ENCODE data around the gene ARL6IP5.

Gene ARL6IP5

DNA sequence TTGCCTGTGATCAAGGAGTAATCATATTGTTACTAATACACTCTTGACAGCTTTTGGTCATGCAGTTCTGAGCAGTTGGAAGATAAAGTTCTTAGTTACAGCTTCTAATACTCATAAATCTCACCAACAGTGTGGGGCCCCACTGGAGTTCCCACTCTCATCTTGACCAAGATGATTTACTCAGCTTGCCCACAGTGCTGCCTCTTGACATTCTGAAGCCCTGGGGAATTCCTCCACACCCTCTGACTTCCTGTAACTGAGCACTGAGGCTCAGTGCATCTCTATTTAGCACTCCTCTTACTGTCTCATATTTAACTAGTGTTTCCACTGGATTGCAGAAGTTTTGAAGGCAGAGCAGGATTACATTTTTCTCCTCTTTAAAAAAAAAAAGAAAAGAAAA is 1.9 kb upstream of the ARL6IP5 start:
- no peak overlapping the region for H4K8ac ChIP-seq (ENCODE audit: low read depth, low read length)
- H3K27me3 ChIP-seq (ENCODE audit: insufficient read depth, low read length), result no peaks in the 10 kb centered on the region
- peaks cover 11% of the 10 kb centered on the region for H3K79me2 ChIP-seq (ENCODE audit: control insufficient read depth, insufficient read depth, low read length, poor library complexity)
- no peak overlapping the region for H3K27ac ChIP-seq (ENCODE audit: low read depth, low read length)
- peak; percentile 42 to 52 for DNase-seq
- no peak overlapping the region for H3K4me3 ChIP-seq (ENCODE audit: low read depth, low read length)
- peaks cover 11 to 26% of the 10 kb centered on the region in 2 experiments for H3K4me1 ChIP-seq (ENCODE audit: control insufficient read depth in 1 of 2, insufficient read depth in 2 of 2, low read length in 2 of 2)
- H3K9me3 ChIP-seq (ENCODE audit: insufficient read depth, low read depth, low read length), result no peaks in the 10 kb centered on the region
- no peak overlapping the region for H3K9ac ChIP-seq (ENCODE audit: low read length)
- H3K18ac ChIP-seq (ENCODE audit: low read length), result no peak overlapping the region
- H2BK120ac ChIP-seq (ENCODE audit: insufficient read depth, low read length, poor library complexity), result no peak overlapping the region
- H3K4me2 ChIP-seq (ENCODE audit: low read length), result no peak overlapping the region
- no peak overlapping the region for H2BK5ac ChIP-seq (ENCODE audit: low read depth, low read length, poor library complexity)
- no peak overlapping the region for H2AK5ac ChIP-seq (ENCODE audit: low read length)
- H3K36me3 ChIP-seq (ENCODE audit: control insufficient read depth in 1 of 2, insufficient read depth in 2 of 2, low read length in 2 of 2), result peaks cover 0 to 2% of the 10 kb centered on the region in 2 experiments
- H4K12ac ChIP-seq (ENCODE audit: low read depth, low read length), result no peak overlapping the region
- H4K91ac ChIP-seq (ENCODE audit: low read depth, low read length), result no peak overlapping the region
- no peak overlapping the region for H2BK12ac ChIP-seq (ENCODE audit: low read length)
- peaks cover 20% of the 10 kb centered on the region for H3K79me1 ChIP-seq (ENCODE audit: low read length)
- H3K4ac ChIP-seq (ENCODE audit: low read depth, low read length), result no peak overlapping the region
- no peak overlapping the region for H3K14ac ChIP-seq (ENCODE audit: low read length)
- H2AFZ ChIP-seq (ENCODE audit: insufficient read depth, low read length, poor library complexity), result no peak overlapping the region
- no peak overlapping the region for H3K23ac ChIP-seq (ENCODE audit: low read length)

DNA sequence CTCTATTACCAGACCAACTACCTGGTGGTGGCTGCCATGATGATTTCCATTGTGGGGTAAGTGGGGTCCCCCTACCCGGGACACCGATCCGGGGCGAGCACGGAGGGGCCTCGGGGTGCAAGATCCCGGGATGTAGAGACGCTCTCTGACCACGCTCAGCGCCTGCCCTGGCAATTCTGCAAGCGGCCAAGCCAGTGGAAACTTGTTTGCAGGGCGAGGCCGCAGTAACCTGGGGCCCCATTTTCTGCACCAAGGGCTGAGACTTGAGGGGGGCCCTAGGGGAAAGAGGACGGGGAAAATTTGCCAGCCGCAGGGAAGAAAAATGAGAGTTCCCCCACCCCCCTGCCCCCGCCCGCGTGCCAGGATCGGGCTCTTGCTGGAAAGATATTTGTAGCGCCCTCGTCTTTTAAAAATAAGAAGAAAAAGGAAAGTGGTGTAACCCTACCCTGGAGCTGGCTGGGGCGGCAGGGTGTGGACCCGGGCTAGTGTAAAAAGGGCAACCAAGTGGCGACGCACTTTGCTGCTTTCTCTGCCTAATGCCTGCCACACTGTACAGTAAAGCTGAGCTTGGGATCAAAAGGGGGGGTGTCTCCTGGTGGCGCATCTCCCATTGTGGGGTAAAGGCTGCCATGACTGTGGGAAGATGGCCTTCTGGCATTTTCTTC is 563 bp downstream of the ARL6IP5 start:
- H2AK5ac ChIP-seq (ENCODE audit: low read length), result peak overlapping the region; percentile 93
- peaks cover 8 to 28% of the 10 kb centered on the region in 2 experiments for H3K4me1 ChIP-seq (ENCODE audit: control insufficient read depth in 1 of 2, insufficient read depth in 2 of 2, low read length in 2 of 2)
- H3K4me3 ChIP-seq (ENCODE audit: low read depth, low read length), result peak overlapping the region; percentile 89
- H3K14ac ChIP-seq (ENCODE audit: low read length), result peak overlapping the region; percentile 94
- H3K18ac ChIP-seq (ENCODE audit: low read length), result peak overlapping the region; percentile 80
- peak overlapping the region; percentile 93 for H4K8ac ChIP-seq (ENCODE audit: low read depth, low read length)
- peak overlapping the region; percentile 91 for H2AFZ ChIP-seq (ENCODE audit: insufficient read depth, low read length, poor library complexity)
- H3K4ac ChIP-seq (ENCODE audit: low read depth, low read length), result peak overlapping the region; percentile 68
- peak overlapping the region; percentile 57 for H4K12ac ChIP-seq (ENCODE audit: low read depth, low read length)
- H3K4me2 ChIP-seq (ENCODE audit: low read length), result peak overlapping the region; percentile 76
- peak overlapping the region; percentile 89 for H2BK120ac ChIP-seq (ENCODE audit: insufficient read depth, low read length, poor library complexity)
- H3K23ac ChIP-seq (ENCODE audit: low read length), result no peak overlapping the region
- H2BK12ac ChIP-seq (ENCODE audit: low read length), result peak overlapping the region; percentile 72
- H3K9me3 ChIP-seq (ENCODE audit: insufficient read depth, low read depth, low read length), result no peaks in the 10 kb centered on the region
- no peaks in the 10 kb centered on the region for H3K36me3 ChIP-seq (ENCODE audit: control insufficient read depth in 1 of 2, insufficient read depth in 2 of 2, low read length in 2 of 2)
- peak overlapping the region; percentile 87 for H4K91ac ChIP-seq (ENCODE audit: low read depth, low read length)
- DNase-seq, result no peak
- H2BK5ac ChIP-seq (ENCODE audit: low read depth, low read length, poor library complexity), result peak overlapping the region; percentile 82
- peaks cover 16% of the 10 kb centered on the region for H3K79me1 ChIP-seq (ENCODE audit: low read length)
- H3K27me3 ChIP-seq (ENCODE audit: insufficient read depth, low read length), result no peaks in the 10 kb centered on the region
- peaks cover 6% of the 10 kb centered on the region for H3K79me2 ChIP-seq (ENCODE audit: control insufficient read depth, insufficient read depth, low read length, poor library complexity)
- H3K27ac ChIP-seq (ENCODE audit: low read depth, low read length), result peak overlapping the region; percentile 62
- no CpG with 5 or more reads among the region's 26 CpGs for WGBS (ENCODE audit: extremely low coverage, insufficient coverage, insufficient read length)
- peak overlapping the region; percentile 96 for H3K9ac ChIP-seq (ENCODE audit: low read length)

DNA sequence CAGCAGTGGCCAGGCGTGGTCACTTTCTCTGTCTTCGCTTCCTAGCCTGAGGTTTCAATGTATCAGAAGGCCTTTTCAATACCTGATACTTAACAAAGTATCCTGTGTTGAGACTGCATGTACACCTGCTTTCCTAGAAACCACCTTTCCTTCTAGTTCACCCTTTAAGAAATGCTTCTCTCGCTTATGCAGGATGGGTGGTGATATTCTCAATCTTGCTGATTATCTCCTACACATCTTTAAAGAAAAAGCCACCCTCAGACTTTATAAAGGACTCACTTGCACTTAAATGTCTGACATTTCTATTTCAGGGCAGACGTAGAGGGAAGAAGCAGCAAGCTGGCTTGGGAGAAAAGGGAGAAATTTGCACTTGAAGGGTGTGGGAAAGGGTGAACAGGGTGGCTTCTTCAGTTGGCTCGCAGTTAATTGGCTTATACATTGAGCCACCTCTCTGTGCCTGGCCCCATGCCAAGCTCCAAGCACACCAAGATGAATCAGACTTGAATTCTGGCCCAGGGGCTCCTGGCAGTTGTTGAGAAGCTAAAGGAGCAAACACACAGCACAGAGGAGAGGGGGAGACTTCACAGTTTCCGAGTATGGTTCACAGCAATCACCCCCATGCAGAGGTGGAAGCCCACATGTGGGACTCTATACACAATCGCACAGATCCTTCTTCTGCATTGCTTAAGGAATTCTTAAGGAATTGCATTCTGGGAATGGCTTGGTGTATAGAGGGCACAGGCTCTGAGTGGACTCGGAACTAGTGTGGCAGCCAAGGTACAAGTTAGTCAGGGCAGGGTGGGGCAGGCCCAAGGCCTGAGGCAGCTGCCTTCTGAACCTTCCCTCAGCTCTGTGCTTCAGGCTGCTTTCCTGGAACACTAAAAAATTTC is 1.3 kb downstream of the ARL6IP5 start:
- Histone ChIP-seq H2BK5ac (ENCODE audit: low read depth, low read length, poor library complexity) (peak overlapping the region; percentile 52), H3K27me3 (ENCODE audit: insufficient read depth, low read length) (no peaks in the 10 kb centered on the region), H3K27ac (ENCODE audit: low read depth, low read length) (peak overlapping the region; percentile 62), H3K9me3 (ENCODE audit: insufficient read depth, low read depth, low read length) (no peaks in the 10 kb centered on the region), H3K4me2 (ENCODE audit: low read length) (peak overlapping the region; percentile 76), H2AFZ (ENCODE audit: insufficient read depth, low read length, poor library complexity) (peak overlapping the region; percentile 1), H3K23ac (ENCODE audit: low read length) (no peak overlapping the region), H2AK5ac (ENCODE audit: low read length) (peak overlapping the region; percentile 42), H3K9ac (ENCODE audit: low read length) (no peak overlapping the region), H3K4me1 (ENCODE audit: control insufficient read depth in 1 of 2, insufficient read depth in 2 of 2, low read length in 2 of 2) (peaks cover 11 to 30% of the 10 kb centered on the region in 2 experiments), H3K4ac (ENCODE audit: low read depth, low read length) (peak overlapping the region; percentile 66), H3K18ac (ENCODE audit: low read length) (peak overlapping the region; percentile 71), H2BK12ac (ENCODE audit: low read length) (peak overlapping the region; percentile 66), H3K14ac (ENCODE audit: low read length) (peak overlapping the region; percentile 74), H3K36me3 (ENCODE audit: control insufficient read depth in 1 of 2, insufficient read depth in 2 of 2, low read length in 2 of 2) (no peaks in the 10 kb centered on the region), H4K8ac (ENCODE audit: low read depth, low read length) (peak overlapping the region; percentile 55), H4K12ac (ENCODE audit: low read depth, low read length) (peak overlapping the region; percentile 11), H4K91ac (ENCODE audit: low read depth, low read length) (peak overlapping the region; percentile 87), H3K79me2 (ENCODE audit: control insufficient read depth, insufficient read depth, low read length, poor library complexity) (peaks cover 6% of the 10 kb centered on the region), H3K4me3 (ENCODE audit: low read depth, low read length) (peak overlapping the region; percentile 89), H2BK120ac (ENCODE audit: insufficient read depth, low read length, poor library complexity) (peak overlapping the region; percentile 72), H3K79me1 (ENCODE audit: low read length) (peaks cover 16% of the 10 kb centered on the region)
- peak; percentile 98 for DNase-seq
- WGBS (ENCODE audit: extremely low coverage, insufficient coverage, insufficient read length), result no CpG with 5 or more reads among the region's 8 CpGs

DNA sequence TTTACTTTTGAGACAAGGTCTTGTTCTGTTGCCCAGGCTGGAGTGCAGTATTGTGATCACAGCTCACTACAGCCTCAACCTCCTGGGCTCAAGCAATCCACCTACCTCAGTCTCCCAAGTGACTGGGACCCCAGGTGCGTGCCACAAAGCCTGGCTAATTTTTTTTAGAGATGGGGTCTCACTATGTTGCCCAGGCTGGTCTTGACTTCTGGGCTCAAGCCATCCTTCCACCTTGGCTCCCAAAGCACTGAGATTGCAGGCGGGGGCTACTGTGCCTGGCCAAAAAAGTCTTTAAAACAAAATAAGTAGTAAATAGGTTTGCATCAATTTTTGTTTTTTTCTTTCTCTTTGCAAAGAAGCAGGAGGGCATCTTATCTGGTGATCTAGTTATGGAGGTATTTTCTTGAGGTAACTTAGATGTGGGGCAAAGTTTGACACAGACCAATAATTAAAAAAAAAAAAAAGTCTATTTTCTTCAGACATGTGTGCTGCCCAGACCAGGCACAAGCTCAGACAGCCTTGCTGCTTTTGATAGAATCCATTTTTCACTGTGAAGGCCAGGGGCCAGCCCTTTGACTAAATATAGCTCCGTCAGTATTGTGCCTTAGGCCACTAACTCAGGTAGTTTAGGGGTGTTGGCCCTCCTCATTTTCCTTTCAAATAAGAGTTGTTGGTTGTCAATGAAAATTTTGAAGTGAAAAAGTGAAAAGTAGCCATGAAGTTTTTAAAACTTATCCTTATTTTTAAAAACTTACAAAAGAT is 2.5 kb downstream of the ARL6IP5 start:
- H2AFZ ChIP-seq (ENCODE audit: insufficient read depth, low read length, poor library complexity), result no peak overlapping the region
- no CpG with 5 or more reads among the region's 3 CpGs for WGBS (ENCODE audit: extremely low coverage, insufficient coverage, insufficient read length)
- DNase-seq, result peak in 1 of 2 donors; percentile 56
- peak overlapping the region; percentile 59 for H4K91ac ChIP-seq (ENCODE audit: low read depth, low read length)
- no peaks in the 10 kb centered on the region for H3K9me3 ChIP-seq (ENCODE audit: insufficient read depth, low read depth, low read length)
- H3K79me2 ChIP-seq (ENCODE audit: control insufficient read depth, insufficient read depth, low read length, poor library complexity), result peaks cover 6% of the 10 kb centered on the region
- peak overlapping the region; percentile 66 for H2BK5ac ChIP-seq (ENCODE audit: low read depth, low read length, poor library complexity)
- peak overlapping the region; percentile 32 for H4K8ac ChIP-seq (ENCODE audit: low read depth, low read length)
- H4K12ac ChIP-seq (ENCODE audit: low read depth, low read length), result no peak overlapping the region
- peaks cover 12 to 30% of the 10 kb centered on the region in 2 experiments for H3K4me1 ChIP-seq (ENCODE audit: control insufficient read depth in 1 of 2, insufficient read depth in 2 of 2, low read length in 2 of 2)
- H3K4me3 ChIP-seq (ENCODE audit: low read depth, low read length), result no peak overlapping the region
- H3K4me2 ChIP-seq (ENCODE audit: low read length), result peak overlapping the region; percentile 34
- H3K27me3 ChIP-seq (ENCODE audit: insufficient read depth, low read length), result no peaks in the 10 kb centered on the region
- no peak overlapping the region for H3K4ac ChIP-seq (ENCODE audit: low read depth, low read length)
- peak overlapping the region; percentile 62 for H3K27ac ChIP-seq (ENCODE audit: low read depth, low read length)
- H2BK12ac ChIP-seq (ENCODE audit: low read length), result no peak overlapping the region
- H3K79me1 ChIP-seq (ENCODE audit: low read length), result peaks cover 16% of the 10 kb centered on the region
- H3K23ac ChIP-seq (ENCODE audit: low read length), result no peak overlapping the region
- peak overlapping the region; percentile 21 for H3K18ac ChIP-seq (ENCODE audit: low read length)
- H2BK120ac ChIP-seq (ENCODE audit: insufficient read depth, low read length, poor library complexity), result peak overlapping the region; percentile 47
- peak overlapping the region; percentile 18 for H2AK5ac ChIP-seq (ENCODE audit: low read length)
- peak overlapping the region; percentile 11 for H3K14ac ChIP-seq (ENCODE audit: low read length)
- no peak overlapping the region for H3K9ac ChIP-seq (ENCODE audit: low read length)
- no peaks in the 10 kb centered on the region for H3K36me3 ChIP-seq (ENCODE audit: control insufficient read depth in 1 of 2, insufficient read depth in 2 of 2, low read length in 2 of 2)

All from trophoblast cell (in vitro differentiated cells and primary cell).